Right lung (tissue), 5 donors: Measurements from ENCODE around the gene CELA1. TPM values are rescaled to one million over a fixed set of nuclear protein-coding genes. Genes with fewer than 3 reads are reported as not detected.

Experiments
- DNase-seq, 2 donors: peaks; one replicate each; pipeline ENCODE4 v3.0.0-alpha.2; 2013
- polyA plus RNA-seq, 5 donors: library from polyadenylated mRNA; unstranded; fragments of 120-200 nt; gene quantifications; one replicate each; pipeline versions ENCODE4 v1.2.1 to v1.2.3, GENCODE V29; 2013; ENCODE audit warnings: inconsistent platforms in 1 of 5, low replicate concordance in 1 of 5; ENCODE audit not compliant: insufficient read length in 5 of 5, insufficient read depth in 1 of 5

The CELA1 gene
- polyA plus RNA-seq, 5 donors = not detected

DNA sequence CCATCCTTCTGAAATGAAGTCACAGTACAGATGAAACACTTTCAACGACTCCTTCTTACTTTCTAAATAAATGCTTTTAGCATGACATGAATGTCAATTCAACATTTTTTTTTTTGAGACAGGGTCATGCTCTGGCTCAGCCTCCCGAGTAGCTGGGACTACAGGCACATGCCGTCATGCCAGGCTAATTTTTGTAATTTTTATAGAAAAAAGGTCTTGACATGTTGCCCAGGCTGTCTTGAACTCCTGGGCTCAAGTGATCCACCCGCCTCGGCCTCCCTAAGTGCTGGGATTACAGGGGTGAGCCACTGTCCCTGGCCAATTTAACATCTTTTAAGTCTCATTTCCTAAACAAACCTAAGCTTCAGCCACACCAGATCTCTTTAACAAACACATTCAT is 28.4 kb upstream of the CELA1 start:
- no peak for DNase-seq

DNA sequence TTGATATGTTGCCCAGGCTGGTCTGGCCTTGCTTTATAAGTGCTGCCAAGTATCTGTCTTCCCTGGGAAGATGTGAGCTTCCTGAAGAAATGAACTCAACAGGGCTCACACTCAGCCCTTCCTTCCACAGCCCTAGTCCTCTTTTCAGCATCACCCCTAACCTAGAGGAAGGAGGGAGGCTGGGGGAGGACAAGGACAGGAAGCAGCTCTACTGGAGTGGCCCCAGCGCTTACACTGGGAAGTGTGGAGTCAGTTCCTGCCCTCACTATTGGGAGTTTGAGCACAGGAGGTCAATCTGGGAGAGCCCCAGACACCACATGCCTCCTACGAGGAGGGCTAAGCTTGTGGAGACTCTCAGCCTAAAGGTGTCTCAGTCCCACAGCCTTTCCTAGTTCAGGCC is 27.9 kb upstream of the CELA1 start:
- DNase-seq = no peak

DNA sequence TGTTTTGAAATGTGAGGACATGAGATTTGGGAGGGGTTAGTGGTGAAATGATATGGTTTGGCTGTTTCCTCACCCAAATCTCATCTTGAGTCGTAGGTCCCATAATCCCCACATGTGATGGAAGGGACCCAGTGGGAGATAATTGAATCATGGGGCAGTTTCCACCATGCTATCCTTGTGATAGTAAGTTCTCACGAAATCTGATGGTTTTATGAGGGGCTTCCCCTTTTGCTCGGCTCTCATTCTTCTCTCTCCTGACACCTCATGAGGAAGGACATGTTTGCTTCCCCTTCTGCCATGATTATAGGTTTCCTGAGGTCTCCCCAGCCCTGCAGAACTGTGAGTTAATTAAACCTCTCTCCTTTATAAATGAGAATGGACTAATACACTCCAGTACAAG is 26.7 kb upstream of the CELA1 start:
- DNase-seq = no peak

DNA sequence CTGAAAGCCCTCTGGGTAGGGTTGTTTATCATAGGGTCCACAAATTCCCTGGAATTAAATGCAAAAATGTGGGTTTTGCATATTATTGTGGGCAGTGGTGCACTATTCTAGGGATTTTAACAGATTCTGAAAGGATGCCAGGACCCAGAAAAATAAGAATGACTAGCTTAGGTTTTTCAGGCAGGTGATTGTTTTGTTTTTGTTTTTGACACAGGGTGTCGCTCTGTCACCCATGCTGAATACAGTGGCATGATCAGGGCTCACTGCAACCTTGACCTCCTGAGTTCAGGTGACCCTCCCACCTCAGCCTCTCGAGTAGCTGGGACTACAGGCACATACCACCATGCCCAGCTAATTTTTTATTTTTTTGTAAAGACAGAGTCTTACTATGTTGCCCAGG is 25.5 kb upstream of the CELA1 start:
- DNase-seq = no peak

DNA sequence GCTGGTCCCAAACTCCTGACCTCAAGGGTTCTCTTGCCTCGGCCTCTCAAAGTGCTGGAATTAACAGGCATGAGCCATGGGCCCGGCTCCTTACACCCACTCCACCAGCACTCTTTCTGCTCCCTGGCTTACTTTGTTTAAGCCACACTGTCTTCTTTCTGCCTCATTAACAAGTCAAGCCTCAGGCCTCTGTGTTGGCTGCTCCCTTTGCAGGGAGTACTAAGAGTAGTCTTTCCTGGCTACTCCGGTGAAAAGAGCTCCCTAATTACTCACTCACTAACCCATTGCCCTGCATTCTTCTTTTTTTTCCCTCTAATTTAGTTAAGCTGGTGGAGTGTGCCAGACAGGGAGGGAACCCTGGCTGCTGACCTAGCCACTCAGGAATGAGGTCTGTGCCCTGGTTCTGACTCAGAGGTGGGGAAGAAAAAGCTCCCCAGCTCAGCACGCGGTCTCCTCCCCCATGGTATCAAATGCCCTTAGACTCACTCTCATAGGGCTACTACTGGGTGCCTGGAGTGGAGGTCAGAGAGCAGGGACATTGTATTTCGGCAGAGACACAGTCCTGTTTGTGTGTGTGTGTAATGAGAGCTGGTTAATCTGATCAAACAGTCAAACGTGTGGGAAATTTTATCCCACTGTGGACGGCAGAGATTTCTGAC is 24.9 kb upstream of the CELA1 start:
- DNase-seq = no peak

DNA sequence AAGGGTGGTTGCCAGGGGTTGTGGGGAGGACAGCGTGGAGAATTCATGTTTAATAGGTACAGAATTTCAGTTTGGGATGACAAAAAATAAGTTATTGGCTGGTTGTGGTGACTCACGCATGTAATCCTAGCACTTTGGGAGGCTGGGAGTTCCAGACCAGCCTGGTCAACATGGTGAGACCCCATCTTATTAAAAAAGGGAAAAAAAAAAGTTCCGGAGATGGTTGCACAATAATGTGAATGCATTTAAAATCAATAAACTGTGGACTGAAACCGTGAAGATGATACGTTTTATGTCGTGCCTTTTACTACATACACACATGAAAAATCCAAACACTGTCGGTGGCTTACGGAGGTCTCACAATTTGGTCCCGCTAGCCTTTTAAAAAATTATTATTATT is 24.2 kb upstream of the CELA1 start:
- no peak for DNase-seq

DNA sequence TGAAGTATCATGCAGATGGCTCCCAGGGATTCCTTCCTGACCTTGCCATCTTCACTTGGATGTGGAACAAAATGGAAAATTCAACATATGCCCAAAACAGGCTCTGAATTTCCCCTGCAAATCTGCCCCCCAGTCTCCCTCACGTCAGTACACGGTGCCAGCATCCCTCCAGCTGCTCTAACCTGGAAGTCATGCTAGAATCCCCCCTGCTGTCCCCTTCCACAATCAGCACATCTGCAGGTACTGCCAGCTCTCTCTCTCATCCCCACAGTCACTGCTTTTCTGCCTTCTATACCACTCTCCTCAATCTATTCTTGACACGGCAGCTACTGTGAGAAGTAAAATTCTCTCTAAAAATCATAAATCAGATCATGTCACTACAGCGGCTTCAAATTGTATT is 23.1 kb upstream of the CELA1 start:
- no peak for DNase-seq

DNA sequence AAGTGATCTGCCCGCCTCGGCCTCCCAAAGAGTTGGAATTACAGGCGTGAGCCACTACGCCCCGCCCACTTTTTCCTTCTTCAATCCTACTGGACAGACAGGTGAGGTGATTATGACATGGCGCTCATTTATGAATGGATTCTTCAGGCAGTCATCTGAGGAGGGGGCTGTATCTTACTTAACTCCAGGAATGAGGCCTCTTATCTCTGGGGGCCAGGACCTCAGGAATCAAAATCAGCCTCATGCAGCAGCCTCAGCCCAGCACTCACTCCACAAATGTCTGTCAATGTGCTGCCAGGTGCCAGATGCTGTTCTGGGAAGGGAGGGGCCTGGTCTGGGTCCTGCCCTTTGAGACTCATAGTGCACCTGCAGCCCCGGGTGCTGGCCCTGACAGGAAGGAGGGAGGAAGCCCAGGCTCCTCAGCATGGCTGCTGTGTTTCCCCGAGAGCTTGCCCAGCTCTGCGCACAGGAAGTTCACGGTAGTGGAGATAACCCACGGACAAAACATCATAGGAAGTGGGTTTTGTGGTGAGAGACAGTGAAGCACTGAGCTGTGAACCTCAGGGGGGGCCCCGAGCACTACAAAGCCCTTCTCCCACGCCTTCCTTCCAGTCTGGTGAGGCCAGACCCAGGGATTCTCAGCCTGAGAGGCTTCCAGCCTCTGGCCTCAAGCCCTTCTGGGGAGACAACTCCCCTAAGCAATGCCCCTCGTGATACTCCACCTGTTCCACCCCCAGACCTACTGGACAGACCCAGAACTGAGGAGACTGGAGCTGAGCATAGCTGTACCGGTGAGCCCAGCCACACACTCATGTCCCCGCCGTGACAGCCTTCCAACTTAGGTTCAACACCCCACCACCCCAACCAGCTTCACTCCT is 22.4 kb upstream of the CELA1 start:
- no peak for DNase-seq

DNA sequence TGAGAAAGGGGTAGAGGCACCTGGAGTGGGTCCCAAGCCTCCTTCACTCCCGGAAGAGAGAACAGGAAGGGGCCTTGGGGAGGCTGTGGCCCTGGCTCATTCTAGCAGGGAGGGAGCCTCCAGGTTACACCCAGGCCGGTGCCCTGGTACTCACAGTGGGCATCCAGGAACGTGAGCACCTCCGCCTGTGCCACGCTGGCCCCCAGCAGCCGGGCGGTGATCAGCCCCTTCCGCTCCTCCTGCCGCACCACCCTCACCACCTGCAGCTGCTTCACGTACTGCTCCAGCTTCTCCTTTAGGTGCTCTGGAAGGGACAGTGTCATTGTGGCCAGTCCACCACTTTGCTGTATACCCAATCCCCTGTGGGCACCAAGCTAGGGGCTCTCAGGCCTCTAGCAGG is 18.8 kb upstream of the CELA1 start:
- no peak for DNase-seq

DNA sequence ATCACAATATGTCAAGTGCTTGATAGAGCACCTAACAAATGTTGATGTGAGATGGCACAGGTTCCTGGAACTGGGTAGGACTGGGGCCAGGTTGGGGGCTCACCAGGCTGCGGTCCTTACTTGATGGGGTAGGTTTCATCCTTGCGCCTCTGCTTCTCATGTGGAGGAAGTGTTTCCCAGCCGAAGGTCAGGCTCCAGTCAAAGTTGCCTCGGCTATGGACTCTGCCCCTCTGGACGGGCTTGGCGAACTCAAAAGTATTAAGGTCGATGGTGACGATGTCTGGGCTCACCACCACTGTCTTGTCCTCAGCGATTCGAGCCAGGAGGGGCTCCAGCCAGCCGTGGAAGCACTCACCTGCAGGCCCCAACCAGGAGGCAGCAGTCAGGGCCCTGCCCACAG is 17.5 kb upstream of the CELA1 start:
- no peak for DNase-seq

DNA sequence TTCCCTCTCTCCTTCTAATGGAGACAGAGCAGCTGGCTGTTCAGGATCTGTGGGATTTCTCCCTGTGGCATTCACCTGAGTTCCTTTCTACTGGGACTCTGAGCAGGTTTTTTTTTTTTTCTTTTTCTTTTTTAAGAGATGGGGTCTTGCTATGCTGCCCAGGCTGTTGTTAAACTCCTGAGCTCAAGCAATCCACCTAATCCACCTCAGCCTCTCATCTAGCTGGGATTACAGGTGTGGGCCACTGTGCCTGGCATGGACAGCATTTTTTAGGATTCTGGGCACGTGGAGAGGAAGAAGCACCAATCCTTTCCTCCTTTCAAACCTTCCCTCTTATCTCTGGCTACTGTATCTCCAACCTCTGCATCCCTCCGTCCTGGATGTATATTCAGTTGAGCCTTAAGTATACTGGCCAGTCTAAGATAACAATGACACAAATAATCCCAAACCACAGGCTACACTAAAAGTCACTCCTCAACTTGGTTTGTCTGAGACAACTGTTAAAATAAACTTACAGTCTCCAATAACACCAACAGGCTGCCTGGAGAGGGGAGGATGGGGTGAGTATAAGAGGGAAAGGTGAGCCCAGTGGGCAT is 16.4 kb upstream of the CELA1 start:
- DNase-seq = no peak

DNA sequence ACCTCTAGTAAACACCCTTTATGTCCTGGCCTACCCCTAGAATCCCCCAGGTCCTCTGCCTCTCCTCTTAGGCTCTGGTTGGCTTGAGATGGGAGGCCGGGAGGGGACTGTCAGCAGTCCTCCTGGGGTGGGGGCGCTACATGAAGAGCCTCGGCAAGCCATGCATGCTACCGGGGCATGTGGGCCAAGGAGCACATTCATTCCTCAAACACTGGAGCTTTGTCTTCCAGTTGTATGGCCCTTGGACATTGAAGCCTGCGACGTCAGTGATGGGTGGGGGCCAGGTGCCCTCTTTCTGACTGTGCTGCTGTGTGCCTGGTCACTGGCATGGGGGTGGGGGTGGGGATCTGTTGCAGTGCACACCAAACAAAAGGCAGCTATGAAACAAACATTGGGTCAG is 15.8 kb upstream of the CELA1 start:
- no peak for DNase-seq

DNA sequence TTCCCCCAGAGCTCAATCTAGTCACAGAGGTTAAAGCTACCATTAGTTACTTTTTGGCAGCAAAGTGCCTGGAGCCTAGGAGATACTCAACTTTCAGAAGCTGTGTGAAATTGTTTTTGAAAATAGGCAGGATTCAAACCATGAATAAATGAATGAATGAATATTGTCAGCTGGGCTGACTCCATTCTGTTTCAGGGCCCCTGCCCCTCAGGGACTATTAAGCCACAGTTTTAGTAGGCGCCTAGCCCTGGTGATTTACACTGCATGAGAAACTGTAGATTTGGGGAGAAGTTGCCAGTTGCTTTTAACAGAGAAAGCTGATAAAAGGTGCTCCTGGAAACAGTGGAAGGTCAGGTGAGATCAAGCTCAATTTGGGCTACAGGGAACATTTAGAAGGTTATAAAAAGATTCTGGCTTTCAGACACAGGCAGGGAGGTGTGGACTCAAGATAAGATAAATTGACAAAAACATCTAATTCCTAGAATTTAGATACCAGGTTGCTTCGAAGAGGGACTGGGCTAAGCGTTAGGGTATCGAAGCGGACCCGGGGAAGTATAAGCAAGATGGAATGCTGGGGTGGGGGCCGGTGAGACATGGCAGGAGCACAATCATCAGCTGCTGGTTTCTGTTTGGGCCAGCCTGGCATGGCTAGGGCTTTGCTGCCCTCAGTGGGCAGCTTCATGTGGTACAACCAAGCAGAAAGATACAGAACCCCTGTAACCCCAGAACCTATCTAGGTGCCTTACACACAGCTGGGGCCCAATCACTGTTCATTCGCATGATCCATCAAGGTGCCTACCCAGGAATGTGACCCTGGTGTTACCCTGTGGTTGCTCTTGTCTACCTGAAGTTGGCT is 14.9 kb upstream of the CELA1 start:
- DNase-seq = no peak

DNA sequence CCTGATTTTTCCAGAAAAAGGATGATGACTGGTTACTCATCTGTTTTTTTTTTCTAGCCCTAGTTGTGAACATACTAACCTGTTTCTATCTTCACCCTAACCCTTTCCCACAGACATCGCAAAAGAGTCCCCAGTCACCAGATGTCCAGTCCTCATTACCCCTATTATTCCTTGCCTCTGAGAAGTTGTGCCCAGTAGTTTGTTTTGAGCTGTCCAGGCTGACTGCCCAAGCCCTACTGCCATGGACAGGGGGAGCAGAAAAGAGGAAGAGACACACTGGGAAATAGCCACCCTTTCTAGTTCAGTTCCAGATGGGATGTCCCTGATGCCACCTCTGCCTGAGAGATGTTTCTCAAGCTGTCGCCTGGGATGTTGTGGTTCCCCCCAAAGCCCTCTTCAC is 13.8 kb upstream of the CELA1 start:
- DNase-seq = no peak

DNA sequence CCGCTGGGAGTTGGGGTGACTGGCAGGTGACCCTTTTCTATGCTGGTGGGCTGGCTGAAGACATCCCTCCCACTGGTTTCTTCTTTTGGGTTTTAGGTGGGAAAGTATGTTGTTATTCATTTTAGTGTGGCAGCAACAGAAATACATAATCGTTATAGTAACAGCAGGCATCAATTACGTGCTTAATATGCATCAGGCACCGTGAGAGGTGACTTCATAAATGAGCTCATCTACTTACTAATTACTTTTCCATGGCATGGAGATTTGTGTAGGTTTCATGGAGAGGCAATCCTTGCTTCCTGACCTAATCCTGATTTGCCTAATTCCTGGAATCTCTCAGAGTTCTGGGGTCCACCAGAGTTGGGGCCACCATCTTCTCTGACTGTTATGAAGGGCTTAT is 13.4 kb upstream of the CELA1 start:
- DNase-seq = no peak

DNA sequence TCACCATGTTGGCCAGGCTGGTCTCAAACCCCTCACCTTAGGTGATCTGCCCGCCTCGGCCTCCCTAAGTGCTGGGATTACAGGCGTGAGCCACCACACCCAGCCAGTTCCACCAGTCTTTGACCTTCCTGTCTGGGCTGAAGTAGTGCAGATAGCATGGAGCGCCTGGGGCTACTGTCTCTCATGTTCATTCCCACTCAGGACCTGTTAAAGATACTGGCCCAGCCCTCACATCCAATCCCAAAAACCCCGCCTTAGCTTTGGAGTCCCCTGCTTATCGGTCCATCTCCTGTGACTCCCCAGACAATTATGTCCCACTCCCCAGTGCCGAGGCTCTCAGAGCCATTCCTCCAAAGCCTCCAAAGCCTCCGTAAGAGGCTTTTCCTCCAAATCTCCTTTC is 12.0 kb upstream of the CELA1 start:
- no peak for DNase-seq

DNA sequence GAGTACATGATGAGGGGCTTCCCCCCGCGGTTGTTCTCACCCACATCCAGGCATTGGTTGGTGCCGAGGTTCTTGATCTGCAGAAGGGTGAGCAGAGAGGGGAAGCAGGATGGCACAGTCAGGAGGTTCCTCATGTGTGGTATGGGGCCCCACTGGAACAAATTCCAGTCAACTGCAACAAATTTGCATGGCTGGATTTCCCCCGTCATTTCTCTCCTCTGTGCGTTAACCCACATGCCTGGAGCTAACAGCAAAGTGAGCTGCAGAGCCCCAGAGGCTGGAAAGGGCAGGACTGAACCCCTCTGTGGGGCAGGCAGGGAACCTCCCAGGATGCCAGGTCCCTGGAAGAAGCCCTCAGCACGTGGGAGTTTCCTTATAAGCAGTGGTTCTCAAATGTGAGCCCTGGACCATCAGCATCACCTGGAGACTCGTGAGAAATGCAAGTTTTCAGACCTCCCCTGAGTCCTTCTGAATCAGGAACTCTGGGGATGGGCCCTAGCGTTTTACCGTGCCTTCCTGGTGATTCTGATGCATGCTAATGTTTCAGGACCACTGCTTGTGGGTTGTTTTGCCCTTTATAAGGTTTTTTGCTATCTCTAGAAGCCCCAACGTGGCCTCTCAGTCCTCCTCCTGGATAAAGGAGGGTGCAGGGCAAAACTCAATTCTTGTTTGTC is 11.0 kb upstream of the CELA1 start:
- DNase-seq = no peak

DNA sequence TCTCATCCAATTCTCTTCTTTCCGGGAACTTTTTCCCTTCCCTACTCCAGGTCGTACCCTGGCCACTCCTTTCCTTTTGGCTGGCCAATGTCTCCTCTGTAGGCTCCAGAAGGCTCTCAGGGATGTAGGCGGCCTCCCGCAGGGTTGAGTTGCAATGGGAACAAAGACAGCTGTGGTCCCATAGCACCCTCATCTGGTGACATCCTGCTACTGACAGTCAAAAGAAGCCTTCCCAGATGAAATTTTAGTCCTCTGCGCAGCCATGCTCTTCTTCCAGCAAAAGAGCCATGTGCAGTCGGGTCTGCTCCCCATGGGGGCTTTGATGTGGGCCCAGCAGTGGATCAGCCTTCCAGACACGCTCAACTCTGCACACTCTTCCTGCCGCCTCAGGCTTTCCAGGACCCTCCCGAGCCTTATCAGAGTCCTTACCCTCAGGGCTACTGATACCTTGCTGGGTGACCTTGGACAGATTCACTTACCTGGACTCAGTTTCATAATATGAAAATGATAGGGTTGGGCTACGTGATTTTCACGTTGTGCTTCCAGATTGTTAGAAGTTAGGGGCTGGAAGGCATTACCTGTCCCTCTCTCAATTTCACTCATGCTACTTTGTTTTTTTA is 5.5 kb upstream of the CELA1 start:
- DNase-seq = no peak

DNA sequence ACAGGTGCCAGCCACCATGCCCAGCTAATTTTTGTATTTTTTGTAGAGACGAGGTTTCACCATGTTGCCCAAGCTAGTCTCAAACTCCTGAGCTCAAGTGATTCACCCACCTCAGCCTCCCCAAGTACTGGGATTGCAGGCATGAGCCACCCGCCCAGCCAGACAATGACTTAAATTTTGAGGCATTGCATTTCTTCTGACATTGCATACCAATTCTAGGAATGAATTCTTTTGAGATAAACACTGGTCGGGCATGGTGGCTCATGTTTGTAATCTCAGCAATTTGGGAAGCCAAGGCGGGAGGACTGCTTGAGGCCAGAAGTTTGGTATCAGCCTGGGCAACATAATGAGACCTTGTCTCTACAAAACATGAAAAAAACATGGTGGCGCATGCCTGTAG is 2.5 kb upstream of the CELA1 start:
- no peak for DNase-seq

DNA sequence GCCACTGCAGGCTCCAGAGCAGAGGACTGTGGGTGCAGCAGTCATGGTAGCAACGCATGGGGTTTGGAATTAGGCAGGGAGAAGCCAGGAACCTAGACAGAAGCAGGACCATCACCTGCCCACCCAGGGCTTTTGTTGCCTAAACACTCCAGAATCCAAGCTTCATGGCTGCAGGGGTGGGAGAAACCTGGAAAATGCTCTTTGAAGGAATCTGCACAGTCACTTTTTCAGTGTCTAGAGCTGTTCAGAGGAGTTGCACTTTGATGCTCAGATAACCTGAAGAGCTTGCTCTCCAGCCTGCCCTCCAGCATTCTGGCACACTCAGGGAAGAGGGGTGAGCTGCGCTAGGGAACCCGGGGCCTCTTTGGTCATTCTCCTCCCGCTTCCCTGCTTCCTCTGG is 1.6 kb upstream of the CELA1 start:
- DNase-seq = no peak

DNA sequence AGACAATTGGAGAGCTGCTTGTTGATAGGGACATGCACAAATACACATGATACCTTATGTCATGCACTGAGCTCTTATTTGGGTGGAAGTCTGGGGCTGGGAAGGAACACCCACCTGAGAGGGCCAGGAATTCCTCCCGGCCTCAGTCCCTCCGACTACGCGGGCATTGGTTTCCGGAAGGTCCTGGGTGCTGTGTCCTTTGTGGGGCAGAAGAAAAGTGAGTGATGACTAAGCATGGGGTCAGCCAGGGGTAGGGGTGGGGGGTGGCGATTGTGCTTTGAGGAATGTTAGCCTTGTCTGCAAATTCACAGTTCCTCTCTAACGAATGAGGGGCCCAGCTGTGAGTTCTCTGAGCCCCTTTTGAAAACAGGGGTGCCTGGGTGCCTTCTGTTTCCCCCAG is 798 bp downstream of the CELA1 start:
- DNase-seq = no peak
